RKO (cell line): ENCODE results near the gene GRM1.

Experiments used
- DNase-seq: peaks from one replicate; pipeline ENCODE4 v3.0.0-alpha.2; 2016; ENCODE audit warnings: low spot score

GRM1 gene

DNA sequence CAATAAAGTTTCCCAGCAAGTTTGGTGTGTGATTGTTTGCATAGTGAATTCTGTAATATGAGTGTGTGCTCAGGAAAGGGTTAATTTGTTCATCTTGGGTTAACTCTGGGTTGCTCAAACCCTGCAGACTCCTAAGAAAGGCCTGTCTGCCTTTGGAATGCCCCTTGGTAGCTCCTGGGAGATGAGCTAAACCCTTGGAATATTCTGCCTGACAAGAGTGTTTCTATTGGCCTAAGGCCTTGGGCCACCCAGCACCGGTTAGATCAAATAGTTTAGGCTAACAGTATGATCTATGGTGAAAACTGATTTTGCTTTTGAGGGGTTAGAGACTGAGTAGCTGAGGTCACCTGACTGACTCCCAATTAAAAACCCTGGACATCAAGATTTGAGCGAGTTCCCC lies 248.3 kb downstream of the GRM1 start:
- DNase-seq, result no peak

DNA sequence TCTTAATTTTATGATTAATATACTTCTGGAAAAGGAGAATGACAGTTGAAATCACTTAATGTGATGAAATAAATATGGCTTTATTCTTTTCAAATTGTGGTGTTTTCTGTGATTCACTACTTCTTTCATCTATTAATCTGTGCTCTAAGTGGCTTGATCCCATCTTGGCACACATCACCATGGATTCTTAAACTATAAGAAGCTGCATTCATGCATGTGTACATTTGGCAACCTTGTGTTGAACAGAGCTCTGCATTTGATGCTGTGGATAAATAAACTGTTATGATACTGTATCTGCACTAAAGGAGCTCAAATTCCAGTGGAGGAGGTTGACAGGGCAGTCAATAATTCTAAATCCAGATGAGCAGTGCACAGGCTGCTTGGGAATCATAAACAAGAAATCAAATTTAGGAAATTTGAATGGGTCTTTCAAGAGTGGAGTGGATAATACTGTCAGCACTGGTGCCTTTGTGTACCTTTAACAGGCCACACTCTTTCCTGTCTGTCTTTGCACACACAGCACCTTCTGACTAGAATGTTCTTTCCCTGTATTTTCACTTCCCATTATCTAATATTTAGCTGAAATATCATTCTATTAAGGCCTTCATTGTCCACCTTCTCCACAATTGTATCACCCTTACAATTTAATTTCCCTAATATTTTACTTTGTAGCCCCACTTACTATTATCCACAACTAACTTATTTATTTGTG lies 252.9 kb downstream of the GRM1 start:
- DNase-seq, result no peak

GRCh38 chr6:146282837-146283236 lies 254.0 kb downstream of the GRM1 start:
- no peak for DNase-seq

- DNase-seq, result no peak
Observed at GRCh38 chr6:146284311-146284710, 255.4 kb downstream of the GRM1 start.

- no peak for DNase-seq
Observed at GRCh38 chr6:146286961-146287360, 258.1 kb downstream of the GRM1 start.

- no peak for DNase-seq
Observed at GRCh38 chr6:146287691-146288369, 259.0 kb downstream of the GRM1 start.

DNA sequence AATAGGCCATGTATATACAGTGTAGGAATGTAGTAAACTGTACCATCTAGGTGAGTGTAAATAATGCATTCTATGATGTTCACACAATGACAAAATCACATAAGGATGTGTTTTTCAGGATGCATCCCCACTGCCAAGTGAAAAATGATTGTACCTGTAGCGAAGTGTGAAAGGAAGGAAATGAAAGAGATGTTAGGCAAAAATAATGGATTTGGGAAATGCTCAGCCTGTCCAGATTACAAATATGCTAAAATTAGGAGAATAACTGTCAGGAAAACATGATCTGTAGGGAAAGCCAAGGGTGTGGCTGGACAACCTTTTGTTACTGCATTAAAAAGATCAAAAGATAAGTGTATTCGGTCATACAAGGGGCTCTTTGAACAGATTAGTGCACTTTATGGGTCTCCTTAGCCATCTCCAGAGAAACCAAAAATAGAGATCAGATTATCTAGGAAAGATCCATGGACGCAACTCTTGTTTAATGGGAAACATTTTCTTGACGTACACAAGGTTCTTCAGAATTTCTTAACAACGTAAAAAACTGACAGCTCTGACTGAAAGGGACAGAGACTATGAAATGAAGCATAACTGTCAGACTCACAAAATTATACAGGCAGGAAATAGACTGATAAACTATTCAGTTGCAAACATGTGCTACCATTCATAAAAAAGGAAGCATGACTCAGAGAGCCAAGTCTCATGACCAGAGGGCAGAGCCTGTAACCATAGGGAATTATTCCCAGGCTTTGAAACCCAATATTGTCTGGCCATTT lies 261.1 kb downstream of the GRM1 start:
- peak; percentile 30 for DNase-seq

- no peak for DNase-seq
Observed at GRCh38 chr6:146290589-146290901, 261.7 kb downstream of the GRM1 start.

DNA sequence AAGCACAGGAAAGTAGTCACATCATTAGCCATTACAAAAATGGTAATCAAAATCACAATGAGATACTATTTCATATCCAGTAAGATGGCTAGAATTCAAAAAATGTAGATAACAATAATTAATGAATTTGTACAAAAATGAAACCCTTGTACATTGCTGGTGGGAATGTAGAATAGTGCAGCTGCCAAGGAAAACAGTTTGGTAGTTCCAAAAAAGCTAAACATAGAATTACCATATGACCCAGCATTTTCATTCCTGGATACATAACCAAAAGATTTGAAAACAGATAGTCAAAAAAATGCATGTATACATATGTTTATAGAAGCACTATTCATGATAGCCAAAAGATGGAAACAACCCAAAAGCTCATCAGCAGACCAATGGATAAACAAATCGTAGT lies 263.6 kb downstream of the GRM1 start:
- DNase-seq, result no peak

DNA sequence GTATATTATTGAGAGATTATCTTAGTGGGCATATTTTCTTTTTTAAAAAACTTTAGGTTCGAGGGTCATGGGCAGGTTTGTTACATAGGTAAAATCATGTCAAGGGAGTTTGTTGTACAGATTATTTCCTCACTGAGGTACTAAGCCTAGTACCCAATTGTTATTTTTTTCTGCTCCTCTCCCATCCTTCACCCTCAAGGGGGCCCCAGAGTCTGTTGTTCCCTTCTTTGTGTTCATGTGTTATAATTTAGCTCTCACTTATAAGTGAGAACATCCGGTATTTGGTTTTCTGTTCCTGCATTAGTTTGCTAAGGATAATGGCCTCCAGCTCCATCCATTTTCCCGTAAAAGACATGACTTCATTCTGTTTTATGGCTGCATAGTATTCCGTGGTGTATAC lies 266.8 kb downstream of the GRM1 start:
- no peak for DNase-seq

DNA sequence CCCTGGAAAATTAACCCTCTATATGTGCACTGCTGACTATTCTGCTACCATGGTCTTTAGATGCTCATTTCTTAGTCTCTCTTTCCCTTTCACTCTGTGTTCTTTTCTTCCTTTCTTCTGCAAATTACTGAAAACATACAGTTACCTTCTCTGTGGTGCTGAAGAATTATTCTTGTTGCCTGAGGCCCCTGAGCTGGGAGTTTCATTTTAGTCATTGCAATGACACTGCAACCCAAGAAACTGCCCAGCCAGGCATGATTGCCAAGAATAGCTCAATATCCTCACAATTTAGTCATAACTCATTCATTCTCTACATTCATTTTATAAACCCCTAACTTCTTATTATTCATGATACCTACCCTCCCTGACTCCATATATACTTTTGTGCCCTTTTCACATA lies 269.0 kb downstream of the GRM1 start:
- no peak for DNase-seq

- no peak for DNase-seq
Observed at GRCh38 chr6:146300521-146300920, 271.7 kb downstream of the GRM1 start.

- no peak for DNase-seq
Observed at GRCh38 chr6:146301764-146302163, 272.9 kb downstream of the GRM1 start.

- no peak for DNase-seq
Observed at GRCh38 chr6:146302994-146303393, 274.1 kb downstream of the GRM1 start.

- peak; percentile 8 for DNase-seq
Observed at GRCh38 chr6:146304181-146304580, 275.3 kb downstream of the GRM1 start.

DNA sequence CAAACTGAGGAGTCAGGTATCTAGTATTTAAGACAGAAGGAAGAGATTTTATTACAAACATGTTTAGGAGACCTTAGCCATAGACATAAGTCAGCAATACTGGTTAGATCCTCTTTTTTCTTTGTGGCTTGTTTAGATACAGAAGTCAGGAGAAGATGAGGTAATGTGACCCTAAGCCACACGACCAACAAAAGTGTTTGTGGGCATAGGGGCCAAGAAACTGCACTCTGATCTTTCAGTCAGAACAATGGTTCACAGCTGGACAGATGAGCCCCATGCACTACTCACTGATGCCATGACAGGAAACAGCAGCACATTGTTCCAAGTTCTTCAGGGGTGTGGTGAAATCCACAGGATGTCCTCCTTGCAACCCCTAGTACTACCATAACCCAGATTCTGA lies 276.2 kb downstream of the GRM1 start:
- DNase-seq, result no peak

DNA sequence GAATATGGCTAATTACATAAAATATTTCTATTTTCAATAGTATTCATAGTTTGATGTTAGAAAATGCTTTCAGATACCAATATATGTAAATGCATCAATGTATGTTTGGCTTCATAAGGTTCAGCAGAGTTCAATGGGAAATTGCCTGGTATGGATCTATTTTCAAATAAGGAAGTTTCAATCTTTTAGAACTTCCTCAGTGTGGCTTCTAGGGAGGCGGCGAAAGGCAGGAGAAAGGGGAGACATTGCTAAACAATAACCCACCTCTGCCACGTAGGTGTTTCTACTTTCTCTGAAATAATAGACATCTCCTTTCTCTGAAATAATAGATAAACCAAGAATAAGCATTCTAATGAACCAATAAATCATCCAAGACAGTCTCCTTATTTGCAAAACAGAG lies 277.1 kb downstream of the GRM1 start:
- DNase-seq, result no peak

DNA sequence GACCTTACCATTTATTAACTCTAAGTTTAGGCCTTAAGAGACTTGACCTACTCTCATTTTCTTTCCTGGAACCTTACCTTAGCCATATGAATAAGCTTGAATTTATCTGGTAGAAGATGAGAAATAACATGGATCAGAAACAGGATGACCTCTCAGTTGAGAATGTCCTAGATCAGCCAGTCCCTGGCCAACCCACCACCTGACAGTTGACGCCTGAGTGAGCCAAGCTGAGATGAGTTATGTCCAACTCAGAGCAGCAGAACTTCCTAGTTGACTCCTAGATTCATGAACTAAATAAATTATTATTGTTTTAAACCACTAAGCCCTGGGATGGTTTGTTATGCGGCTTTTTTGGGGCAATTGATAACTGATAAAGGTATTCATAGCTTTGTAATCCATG lies 281.8 kb downstream of the GRM1 start:
- no peak for DNase-seq

DNA sequence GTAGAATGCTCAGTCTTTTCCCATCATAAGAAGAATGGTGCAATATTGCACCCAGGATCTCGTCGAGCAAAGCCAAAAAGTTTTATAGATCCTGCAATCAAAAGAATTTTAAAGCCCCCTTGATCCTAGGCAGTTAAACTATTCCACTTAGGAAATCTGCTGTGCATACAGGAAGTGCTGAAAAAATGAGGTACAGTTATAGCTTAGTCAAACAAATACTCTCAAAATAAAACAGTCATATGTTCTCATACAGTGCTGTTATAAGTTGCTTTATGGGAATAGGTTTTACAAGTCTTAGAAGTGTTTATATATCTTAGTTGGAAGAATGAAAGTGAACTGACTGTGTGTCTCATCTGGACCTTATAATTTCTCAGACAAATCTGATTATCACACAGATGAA lies 282.2 kb downstream of the GRM1 start:
- no peak for DNase-seq

- peak; percentile 19 for DNase-seq
Observed at GRCh38 chr6:146312608-146313007, 283.7 kb downstream of the GRM1 start.

DNA sequence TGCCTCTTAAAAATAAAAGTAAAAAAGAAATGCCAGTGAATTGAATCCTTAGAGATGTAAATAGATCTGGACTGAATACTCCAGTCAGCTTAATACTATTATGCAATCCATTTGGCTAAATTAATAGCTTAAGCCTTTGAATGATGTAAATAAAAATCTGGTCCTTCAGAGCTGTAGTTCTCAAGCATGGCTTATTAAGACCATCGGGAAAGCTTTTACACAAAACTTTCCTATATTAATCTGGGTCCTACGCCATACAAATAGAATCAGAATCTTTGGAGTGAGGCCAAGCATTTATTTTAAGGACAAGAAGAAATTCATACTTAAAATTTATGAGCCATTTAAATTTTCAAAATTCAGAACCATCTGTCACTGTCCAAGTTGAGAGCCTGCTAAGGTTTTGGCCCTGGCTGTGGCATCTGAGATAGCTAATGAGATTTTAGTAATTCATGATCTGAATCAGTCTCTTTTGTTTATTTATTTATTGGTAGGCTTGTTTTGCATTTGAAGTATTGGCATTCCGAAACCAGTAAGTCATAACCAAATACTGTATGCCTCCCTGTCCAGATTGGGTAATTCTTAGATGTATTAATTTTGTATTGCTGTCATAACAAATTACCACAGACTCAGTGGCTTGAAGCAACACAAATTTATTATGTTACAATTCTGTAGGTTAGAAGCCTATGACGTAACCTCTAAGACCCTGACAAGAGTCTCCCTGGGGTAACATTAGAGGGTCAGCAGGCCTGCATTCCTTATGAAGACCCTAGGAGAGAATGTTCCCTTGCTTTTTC lies 286.7 kb downstream of the GRM1 start:
- DNase-seq, result no peak

DNA sequence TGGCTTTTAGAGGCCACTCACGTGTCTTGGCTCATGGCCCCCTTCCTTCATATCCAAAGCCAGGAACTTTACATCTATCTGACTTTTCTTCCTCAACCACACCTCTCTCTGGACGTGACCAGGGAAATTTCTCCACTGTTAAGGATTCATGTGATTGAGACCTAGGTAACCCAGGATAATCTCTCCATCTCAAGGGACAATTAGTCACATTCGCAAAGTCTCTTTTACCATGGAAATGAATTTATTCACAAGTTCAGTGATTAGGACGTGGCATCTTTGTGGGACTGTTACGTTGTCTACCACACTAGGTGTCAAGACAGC lies 287.3 kb downstream of the GRM1 start:
- DNase-seq, result no peak

- DNase-seq, result no peak
Observed at GRCh38 chr6:146331013-146331412, 302.2 kb downstream of the GRM1 start.
